GM12872 (cell line): ENCODE data around the gene STX4.

ENCODE experiments used
- TF ChIP-seq, protein P1 (sequence below): IDR thresholded peaks from 3 replicates; pipeline ENCODE4 v1.5.1; 2011; ENCODE audit warnings: low read depth, mild to moderate bottlenecking, low read length, moderate library complexity; ENCODE audit not compliant: insufficient read depth

Gene STX4

GRCh38 chr16:31071861-31072260 lies 38.5 kb downstream of the STX4 start:
- TF ChIP-seq, protein P1, sequence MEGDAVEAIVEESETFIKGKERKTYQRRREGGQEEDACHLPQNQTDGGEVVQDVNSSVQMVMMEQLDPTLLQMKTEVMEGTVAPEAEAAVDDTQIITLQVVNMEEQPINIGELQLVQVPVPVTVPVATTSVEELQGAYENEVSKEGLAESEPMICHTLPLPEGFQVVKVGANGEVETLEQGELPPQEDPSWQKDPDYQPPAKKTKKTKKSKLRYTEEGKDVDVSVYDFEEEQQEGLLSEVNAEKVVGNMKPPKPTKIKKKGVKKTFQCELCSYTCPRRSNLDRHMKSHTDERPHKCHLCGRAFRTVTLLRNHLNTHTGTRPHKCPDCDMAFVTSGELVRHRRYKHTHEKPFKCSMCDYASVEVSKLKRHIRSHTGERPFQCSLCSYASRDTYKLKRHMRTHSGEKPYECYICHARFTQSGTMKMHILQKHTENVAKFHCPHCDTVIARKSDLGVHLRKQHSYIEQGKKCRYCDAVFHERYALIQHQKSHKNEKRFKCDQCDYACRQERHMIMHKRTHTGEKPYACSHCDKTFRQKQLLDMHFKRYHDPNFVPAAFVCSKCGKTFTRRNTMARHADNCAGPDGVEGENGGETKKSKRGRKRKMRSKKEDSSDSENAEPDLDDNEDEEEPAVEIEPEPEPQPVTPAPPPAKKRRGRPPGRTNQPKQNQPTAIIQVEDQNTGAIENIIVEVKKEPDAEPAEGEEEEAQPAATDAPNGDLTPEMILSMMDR, result no peak

- TF ChIP-seq, protein P1, result no peak
Observed at GRCh38 chr16:31072540-31073141, 39.3 kb downstream of the STX4 start.

DNA sequence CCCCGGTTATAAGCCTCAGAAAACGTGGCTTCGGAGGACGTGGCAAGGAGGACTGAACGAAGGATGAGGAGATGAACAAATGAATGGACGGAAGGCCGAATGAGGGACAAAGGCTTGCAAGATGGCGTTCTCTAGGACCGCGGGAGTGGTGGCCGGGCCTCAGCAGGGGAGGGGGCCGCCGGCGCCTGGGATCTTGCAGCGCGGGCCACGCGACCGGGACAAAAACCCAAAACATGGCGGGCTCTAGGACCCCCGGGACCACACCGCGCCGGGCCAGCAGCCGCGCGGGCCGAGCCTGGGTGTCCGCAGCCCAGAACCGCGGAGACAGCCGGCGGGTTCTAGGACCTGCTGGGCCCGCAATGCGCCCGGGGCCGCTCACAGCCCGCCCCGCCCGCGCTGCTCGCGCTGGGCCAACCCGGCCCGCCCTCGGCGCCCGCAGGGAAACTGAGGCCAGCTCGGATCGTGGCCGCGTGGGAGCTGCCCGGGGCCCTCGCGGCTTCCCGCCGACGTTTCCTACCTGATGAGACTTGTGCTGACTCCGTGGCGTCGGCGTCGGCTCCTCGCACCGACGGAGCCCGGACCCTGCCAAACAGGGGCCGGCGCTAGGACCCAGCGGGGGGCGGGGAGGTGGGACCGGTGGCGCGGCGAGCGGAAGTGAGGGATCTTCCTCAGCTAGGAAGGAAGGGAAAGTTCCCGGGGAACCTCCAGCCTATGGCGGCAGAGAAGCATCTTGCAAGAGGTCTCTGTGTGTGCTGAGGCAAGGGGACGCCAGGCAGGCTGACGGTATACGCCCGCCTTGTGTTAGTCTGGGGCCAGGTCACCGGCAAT lies 40.0 kb downstream of the STX4 start:
- TF ChIP-seq, protein P1, result no peak

DNA sequence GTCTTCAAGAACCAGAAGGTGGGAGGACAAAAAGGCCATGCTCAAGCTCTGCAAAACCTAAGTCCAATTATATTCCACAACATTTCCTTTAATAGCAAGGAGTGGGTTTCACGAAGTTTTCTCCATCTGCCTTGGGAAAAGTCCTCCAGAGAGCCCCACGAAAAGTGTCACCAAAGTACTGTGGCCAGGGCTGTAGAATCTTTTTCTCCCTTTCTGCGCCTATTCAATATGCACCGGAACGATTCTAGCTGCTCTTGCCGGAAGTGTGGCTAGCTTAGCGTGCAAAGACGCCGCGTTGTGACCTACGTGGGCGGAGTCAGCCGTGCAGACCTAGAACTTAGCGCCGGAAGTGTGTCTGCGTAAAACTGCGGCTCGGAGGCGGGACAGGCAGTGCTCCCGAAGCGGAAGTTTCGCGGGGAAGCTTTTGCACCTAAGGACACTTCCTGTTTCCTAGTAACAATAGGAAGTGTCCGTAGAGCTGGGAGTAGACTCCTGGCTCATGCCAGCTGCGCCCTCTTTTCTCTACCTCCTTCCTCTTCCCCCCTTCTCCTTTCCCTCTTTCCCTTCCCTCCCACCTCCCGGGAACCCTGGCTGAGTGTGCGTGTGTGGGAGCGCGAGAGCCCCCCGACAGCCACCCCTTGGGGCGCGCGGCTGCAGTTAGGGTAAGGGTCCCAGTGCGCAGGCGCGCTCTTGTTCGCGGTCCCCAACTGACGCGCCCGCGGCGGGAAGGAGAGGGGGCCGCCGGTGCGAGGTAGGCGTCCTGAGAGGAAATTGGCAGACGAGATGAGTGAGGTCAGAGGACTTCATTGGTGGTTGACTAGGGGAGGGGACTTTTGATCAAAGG lies 40.8 kb downstream of the STX4 start, which contains the start of the genes ZNF646 and ZNF668:
ZNF646 (plus strand) TSS at position 453 of the 844 bp plus-strand sequence. CDS start 1,903 bp downstream, outside the sequence.
ZNF668 (minus strand) TSS at position 271 of the 844 bp plus-strand sequence. CDS start 9,781 bp downstream, outside the sequence.
- TF ChIP-seq, protein P1, result peak; percentile 4; the same call in 1 of the 3 replicates

DNA sequence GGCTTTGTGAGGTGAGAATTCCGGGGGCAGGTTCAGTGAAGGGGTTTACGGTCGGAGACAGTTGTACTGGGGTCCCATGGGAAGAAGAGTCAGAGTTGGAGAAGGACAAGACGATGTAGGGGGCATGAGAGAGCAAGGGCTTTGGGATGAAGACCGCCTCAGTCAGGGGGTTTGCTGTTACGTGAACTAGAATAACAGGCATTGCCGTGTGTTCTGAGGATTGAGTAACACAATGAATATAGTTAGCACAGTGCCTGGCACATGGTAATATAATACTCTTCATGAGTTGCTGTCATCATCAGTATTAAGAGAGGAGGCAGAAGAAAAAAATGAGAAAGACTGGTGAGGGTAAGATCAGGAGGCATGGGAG lies 41.4 kb downstream of the STX4 start:
- TF ChIP-seq, protein P1, result 0 out of 3 replicates have a peak, but pooled peaks have one; percentile 3

DNA sequence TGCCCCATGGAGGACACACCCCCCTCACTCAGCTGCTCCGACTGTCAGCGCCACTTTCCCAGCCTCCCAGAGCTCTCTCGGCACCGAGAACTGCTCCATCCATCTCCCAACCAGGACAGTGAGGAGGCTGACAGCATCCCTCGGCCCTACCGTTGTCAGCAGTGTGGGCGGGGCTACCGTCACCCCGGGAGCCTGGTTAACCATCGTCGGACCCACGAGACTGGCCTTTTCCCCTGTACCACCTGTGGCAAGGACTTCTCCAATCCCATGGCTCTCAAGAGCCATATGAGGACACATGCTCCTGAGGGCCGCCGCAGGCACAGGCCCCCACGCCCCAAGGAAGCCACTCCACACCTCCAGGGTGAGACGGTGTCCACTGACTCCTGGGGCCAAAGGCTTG lies 43.0 kb downstream of the STX4 start:
- TF ChIP-seq, protein P1, result no peak

DNA sequence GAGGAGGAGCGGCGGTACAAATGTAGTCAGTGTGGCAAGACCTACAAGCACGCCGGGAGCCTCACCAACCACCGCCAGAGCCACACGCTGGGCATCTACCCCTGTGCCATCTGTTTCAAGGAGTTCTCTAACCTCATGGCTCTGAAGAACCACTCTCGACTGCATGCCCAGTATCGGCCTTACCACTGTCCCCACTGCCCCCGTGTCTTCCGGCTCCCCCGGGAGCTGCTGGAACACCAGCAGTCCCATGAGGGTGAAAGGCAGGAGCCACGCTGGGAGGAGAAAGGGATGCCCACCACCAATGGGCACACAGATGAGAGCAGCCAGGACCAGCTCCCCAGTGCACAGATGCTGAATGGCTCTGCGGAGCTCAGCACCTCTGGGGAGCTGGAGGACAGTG lies 43.7 kb downstream of the STX4 start:
- TF ChIP-seq, protein P1, result no peak
